ENCODE results near the gene ALAS1.

GRCh38 chr3:52149021-52149420 is 48.9 kb upstream of the ALAS1 start:
- no peak for TF ChIP-seq POLR2A (IDR thresholded peaks at IDR 0.05)
- no peak for TF ChIP-seq CTCF (IDR thresholded peaks at IDR 0.05)
